Stimulated activated naive CD8-positive, alpha-beta T cell treated with anti-CD3 and anti-CD28 coated beads, Interleukin-15, amount 100 ng/mL, for 72 hours (primary cell): ENCODE measurements around the gene STK39.
A peak's percentile ranks its signal among the peaks of the same experiment; 100 is the strongest.
"Not testable (repeated sequence)": the region's sequence is repeated elsewhere in the genome, so short reads cannot be mapped to it uniquely, and the experiment has no call there.

ENCODE experiments used
- ATAC-seq: fragments of 150-1000 bp; cut with Tn5 transposase; 2 replicates; pipeline ENCODE4 v1.10.0; 2021; ENCODE audit warnings: mild to moderate bottlenecking, moderate library complexity
- DNase-seq, 2 donors: peaks; one replicate each; pipeline ENCODE4 v3.0.0; 2021 to 2022
- H3K27ac Mint-ChIP-seq, 2 donors: one replicate each; pipeline ENCODE4 v1.8.0; 2022; ENCODE audit warnings: mild to moderate bottlenecking in 2 of 2, mixed read lengths in 2 of 2, moderate library complexity in 2 of 2
- H3K27me3 Mint-ChIP-seq: one replicate; pipeline ENCODE4 v1.8.0; 2022; ENCODE audit warnings: mixed read lengths
- H3K4me1 Mint-ChIP-seq: one replicate; pipeline ENCODE4 v1.8.0; 2022; ENCODE audit warnings: mild to moderate bottlenecking, mixed read lengths
- H3K4me3 Mint-ChIP-seq, 2 donors: one replicate each; pipeline ENCODE4 v1.8.0; 2022; ENCODE audit warnings: mild to moderate bottlenecking in 2 of 2, mixed read lengths in 2 of 2, moderate library complexity in 1 of 2
- H3K9me3 Mint-ChIP-seq, 2 donors: one replicate each; pipeline ENCODE4 v1.8.0; 2022; ENCODE audit warnings: mixed read lengths in 2 of 2

STK39 gene

DNA sequence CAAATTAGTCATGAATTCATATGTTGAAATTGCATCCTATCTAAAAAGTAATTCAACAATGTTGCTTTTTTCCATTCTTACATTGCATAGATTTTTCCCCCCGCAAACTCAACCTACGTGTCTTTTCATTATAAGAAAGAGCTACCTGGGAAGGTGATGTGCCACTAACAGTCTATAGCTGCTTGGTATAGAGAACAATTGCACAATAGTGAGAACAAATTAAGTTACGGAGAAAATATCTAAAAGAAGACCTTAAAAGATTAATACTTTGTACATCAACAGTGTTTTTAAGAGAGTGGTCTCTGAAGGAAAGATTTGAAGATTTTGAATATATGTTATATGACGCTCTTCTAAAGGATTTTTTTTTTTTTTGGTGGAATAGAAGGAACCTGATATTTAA is 111.8 kb downstream of the STK39 start:
- ATAC-seq (no peak), DNase-seq (no peak)
- Mint-ChIP-seq H3K27ac (no peak overlapping the region), H3K27me3 (no peaks in the 10 kb centered on the region), H3K9me3 (no peaks in the 10 kb centered on the region), H3K4me1 (peaks cover 9% of the 10 kb centered on the region), H3K4me3 (no peak overlapping the region)

DNA sequence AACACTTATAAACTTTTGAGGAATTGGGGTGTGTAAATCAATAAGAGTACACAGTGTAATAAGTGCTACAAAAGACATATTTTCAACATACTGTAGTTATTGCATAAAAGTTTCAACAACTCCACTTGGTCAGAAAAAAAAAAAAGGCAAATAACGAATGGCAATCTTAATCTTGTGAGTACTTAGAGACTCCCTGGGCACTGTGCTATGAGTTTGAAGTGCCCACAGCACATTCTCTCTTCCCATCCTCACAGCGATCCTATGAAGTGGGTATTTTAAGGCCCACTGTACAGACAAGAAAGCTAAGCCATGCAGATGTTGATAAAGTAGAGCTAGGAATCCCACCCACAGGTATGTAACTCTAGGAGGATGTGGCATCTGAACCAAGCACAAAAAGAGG is 112.3 kb downstream of the STK39 start:
- Mint-ChIP-seq H3K27me3 (no peaks in the 10 kb centered on the region), H3K9me3 (no peaks in the 10 kb centered on the region), H3K4me1 (peaks cover 12% of the 10 kb centered on the region), H3K27ac (no peak overlapping the region), H3K4me3 (no peak overlapping the region)
- no peak for DNase-seq
- ATAC-seq: no peak

DNA sequence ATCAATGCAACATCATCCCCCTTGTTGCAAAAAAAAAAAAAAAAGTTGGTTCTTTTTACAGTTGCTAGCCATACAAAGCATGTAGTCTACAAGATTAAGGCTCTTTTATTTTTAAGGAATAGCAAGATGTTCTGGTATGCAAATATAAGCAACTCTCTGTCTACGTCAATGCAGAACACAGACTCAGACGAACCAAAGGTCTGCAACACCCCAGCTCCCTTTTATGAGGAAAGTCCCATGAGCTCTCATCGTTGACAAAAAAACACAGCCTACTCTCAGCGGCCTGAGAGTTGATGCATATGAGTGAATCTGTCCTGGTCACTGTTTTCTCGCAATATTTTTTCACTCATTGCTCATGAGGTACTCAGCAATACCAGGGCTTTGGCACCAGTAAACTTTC is 112.9 kb downstream of the STK39 start:
- H3K4me1 Mint-ChIP-seq: peaks cover 12% of the 10 kb centered on the region
- no peaks in the 10 kb centered on the region for H3K27me3 Mint-ChIP-seq
- H3K27ac Mint-ChIP-seq: no peak overlapping the region
- DNase-seq (no peak), ATAC-seq (no peak)
- no peaks in the 10 kb centered on the region for H3K9me3 Mint-ChIP-seq
- no peak overlapping the region for H3K4me3 Mint-ChIP-seq

DNA sequence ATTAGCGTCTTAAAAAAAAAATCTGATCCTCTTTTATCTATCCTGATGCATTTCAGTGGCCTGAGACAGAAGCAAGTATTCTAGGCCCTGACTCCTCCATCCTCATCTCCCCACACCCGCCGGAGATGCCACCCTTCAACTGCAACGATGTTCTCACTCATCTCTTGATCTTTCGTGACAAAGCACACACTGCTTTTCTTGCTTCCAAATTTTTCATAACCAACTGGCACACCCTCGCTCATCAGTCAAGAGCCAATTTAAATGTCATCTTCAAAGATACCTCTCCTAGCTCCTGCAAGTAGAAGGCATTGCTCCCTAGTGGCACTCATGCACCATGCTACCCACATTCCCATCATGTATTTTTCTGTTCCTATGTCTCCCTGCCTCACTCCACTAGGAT is 115.0 kb downstream of the STK39 start:
- H3K27me3 Mint-ChIP-seq: no peaks in the 10 kb centered on the region
- no peak overlapping the region for H3K4me3 Mint-ChIP-seq
- no peaks in the 10 kb centered on the region for H3K9me3 Mint-ChIP-seq
- no peak for ATAC-seq
- peaks cover 5% of the 10 kb centered on the region for H3K4me1 Mint-ChIP-seq
- H3K27ac Mint-ChIP-seq: peak overlapping the region in 1 of 2 donors; percentile 7
- no peak for DNase-seq

DNA sequence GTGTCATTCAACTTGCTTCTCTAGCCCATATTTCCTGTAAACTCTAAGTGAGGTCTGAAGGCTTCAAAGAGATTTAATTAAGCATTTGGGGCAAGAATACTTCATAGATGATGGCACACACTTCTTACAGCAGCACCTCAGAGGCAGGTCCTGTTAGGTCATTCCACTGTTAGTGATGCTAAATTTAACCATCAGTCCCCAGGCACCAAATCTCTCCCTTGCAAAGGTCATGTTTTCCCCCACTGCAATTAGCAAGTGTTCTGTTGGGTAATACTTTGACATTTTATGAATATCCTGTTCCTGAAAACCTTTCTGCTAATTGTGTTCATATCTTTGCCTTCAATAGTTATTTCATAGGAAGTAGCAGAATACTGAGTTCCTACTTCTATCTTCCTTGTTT is 117.0 kb downstream of the STK39 start:
- Mint-ChIP-seq H3K4me3 (no peak overlapping the region), H3K9me3 (no peaks in the 10 kb centered on the region), H3K27ac (no peak overlapping the region), H3K27me3 (no peaks in the 10 kb centered on the region), H3K4me1 (peaks cover 5% of the 10 kb centered on the region)
- DNase-seq: no peak
- no peak for ATAC-seq

DNA sequence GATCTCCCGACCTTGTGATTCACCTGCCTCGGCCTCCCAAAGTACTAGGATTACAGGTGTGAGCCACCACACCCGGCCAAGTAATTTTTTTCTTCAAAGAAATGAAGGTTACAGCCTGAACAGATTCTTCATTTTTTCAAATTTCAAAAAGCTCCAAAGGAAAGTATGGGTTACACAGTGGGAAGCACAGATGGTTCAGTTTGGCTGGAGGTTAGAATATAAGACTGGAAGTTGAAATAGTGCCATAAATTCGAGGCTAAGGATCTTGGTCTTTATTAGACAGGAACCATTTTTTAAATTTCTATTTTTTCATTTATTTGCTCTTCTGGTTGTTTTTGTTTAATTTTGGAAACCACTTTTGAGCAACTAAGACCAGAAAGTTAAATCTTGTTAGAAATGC is 120.0 kb downstream of the STK39 start:
- ATAC-seq (no peak), DNase-seq (no peak)
- H3K27ac Mint-ChIP-seq: no peak overlapping the region
- peaks cover 5% of the 10 kb centered on the region for H3K4me1 Mint-ChIP-seq
- no peaks in the 10 kb centered on the region for H3K27me3 Mint-ChIP-seq
- no peaks in the 10 kb centered on the region for H3K9me3 Mint-ChIP-seq
- H3K4me3 Mint-ChIP-seq: no peak overlapping the region

DNA sequence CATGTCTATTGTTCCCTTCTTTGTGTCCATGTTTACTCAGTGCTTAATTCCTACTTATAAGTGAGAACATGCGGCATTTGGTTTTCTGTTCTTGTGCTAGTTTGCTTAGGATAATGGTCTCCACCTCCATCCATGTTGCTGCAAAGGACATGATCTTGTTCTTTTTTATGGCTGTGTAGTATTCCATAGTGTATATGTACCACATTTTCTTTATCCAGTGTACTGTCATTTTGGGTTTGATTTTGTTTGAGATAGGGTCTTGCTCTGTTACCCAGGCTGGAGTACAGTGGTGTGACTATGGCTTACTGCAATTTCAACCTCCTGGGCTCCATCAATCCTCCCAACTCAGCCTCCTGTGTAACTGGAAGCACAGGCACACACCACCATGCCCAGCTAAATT is 125.2 kb downstream of the STK39 start:
- H3K9me3 Mint-ChIP-seq, H3K27ac Mint-ChIP-seq, H3K4me3 Mint-ChIP-seq, H3K4me1 Mint-ChIP-seq, H3K27me3 Mint-ChIP-seq, DNase-seq, ATAC-seq: not testable (repeated sequence)

DNA sequence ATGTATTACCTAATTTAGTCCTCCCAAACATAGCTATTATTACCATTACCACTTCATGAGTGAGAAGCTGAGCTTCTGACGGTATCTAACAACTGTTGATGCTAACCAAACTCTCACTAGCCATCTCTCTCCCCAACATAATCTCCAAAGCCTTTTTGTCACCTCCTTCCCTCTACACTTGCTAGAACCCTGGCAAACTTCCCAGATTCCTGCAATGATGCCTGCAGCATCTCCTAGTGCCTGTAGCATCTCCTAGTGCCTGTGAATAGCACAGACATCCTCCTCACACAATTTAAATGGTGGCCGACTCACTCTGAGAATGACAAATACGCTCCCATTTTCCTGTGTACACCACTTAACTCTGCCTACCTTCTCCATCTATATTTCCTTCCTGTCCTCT is 126.7 kb downstream of the STK39 start:
- DNase-seq: no peak
- Mint-ChIP-seq H3K4me1 (no peaks in the 10 kb centered on the region), H3K27me3 (no peaks in the 10 kb centered on the region), H3K4me3 (no peak overlapping the region), H3K9me3 (no peaks in the 10 kb centered on the region), H3K27ac (no peak overlapping the region)
- ATAC-seq: no peak

DNA sequence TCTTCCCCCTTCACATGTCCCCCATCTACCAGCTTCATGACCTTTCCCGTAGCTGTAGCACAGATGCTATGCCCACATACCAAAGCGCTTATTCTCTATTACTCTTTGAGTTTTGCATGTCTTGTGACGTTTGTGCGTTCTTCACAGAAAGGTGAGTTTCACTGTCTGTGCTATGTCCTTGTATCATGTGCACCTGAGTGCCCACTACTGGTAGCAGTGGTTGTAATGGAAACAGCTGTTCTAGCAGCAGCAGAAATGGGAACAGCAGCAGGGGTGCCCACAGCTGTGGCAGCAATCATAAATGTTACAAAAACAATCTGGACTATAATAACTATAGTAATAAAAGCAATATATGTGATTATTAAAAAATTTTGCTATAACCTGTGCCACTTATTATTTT is 127.1 kb downstream of the STK39 start:
- H3K9me3 Mint-ChIP-seq: no peaks in the 10 kb centered on the region
- H3K27ac Mint-ChIP-seq: no peak overlapping the region
- H3K27me3 Mint-ChIP-seq: no peaks in the 10 kb centered on the region
- H3K4me3 Mint-ChIP-seq: no peak overlapping the region
- H3K4me1 Mint-ChIP-seq: no peaks in the 10 kb centered on the region
- no peak for ATAC-seq
- DNase-seq: no peak

DNA sequence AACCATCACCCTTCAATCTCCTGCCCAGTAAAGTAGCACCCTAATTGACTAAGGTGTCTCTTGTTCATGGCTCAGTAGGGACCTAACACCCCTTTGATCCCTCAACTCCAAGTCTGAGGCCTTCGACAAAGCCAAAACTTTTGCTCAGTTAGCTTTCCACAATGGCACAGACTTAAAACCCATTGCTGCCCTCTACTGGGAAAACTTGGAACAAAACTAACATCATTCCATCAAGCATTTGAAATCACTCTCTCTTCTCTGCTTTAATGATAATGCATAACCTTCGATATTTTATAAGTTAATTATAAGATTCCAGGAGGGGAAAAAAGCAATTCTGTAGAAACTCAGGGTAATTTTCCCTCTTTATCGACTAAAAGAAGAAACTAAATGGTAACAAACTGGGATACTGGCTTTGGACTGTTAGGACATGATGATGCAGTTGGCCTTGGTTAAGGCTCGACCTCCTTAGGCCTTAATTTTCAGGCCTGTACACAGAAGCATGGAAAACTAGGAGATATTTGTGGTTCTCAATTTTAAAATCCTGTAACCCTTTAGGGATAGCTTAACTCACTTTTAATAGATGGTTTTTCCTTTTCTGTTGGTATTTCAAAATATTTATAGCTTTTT is 127.8 kb downstream of the STK39 start:
- H3K4me3 Mint-ChIP-seq: no peak overlapping the region
- ATAC-seq (no peak), DNase-seq (peak in 1 of 2 donors; percentile 29)
- no peaks in the 10 kb centered on the region for H3K9me3 Mint-ChIP-seq
- no peaks in the 10 kb centered on the region for H3K27me3 Mint-ChIP-seq
- H3K4me1 Mint-ChIP-seq: no peaks in the 10 kb centered on the region
- H3K27ac Mint-ChIP-seq: no peak overlapping the region

DNA sequence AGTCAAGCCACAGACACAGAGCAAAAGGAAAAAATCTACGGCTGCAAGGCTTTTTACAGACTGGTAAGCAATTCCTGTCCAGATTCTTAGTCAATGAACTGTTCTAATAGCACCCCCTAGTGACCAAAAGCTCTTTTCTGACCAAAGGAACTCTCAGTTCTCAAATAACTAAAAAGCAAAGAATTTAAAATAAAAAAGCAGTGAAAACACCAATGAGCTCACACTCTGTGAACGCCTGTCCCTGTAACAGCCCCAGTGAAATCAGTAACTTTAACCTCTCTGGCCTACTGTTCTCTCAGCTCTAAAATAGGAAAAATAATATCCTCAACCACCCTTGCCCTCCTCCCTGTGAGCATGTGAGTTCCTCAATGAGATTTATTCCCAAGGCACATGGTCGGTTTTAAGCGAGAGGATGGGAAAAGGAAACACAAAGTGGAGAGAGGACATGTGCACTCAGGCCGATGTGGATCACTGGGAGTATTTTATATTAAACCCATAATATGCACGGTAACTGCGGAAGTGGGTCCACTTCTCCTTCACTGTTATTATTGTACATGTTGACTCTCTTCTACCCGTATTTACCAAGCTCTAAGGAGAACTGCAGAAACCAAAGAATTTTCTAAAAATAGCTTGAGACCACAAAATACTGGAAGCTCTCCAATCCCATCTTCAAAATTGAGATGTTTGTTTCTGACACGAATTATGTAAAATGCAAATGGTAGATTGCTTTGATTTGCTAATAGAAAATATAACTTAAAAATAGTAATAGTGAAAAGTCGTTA is 128.5 kb downstream of the STK39 start:
- Mint-ChIP-seq H3K4me1 (no peaks in the 10 kb centered on the region), H3K9me3 (no peaks in the 10 kb centered on the region), H3K4me3 (no peak overlapping the region), H3K27ac (no peak overlapping the region), H3K27me3 (no peaks in the 10 kb centered on the region)
- DNase-seq (peak in 1 of 2 donors; percentile 19), ATAC-seq (no peak)

DNA sequence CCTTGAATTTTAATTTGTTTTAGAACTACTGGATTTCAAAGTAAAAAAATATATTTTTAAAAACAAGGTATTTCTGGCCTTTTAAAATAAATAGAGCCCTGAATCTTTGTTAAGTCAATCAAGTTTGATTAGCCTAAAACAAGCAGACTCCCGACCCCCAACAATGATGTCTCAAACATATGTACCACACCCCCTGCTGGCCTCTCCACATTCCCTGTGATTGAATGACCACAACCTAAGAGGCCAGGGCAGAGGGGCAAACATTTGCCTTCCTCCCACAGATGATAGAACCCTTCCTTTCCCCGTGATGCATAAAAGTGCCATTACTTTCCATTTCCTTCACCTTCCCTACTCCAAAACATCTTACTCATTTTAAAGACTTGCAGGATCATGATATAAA is 130.9 kb downstream of the STK39 start:
- Mint-ChIP-seq H3K9me3 (no peaks in the 10 kb centered on the region), H3K4me3 (no peak overlapping the region), H3K27me3 (no peaks in the 10 kb centered on the region), H3K27ac (no peak overlapping the region), H3K4me1 (no peaks in the 10 kb centered on the region)
- ATAC-seq (no peak), DNase-seq (no peak)

DNA sequence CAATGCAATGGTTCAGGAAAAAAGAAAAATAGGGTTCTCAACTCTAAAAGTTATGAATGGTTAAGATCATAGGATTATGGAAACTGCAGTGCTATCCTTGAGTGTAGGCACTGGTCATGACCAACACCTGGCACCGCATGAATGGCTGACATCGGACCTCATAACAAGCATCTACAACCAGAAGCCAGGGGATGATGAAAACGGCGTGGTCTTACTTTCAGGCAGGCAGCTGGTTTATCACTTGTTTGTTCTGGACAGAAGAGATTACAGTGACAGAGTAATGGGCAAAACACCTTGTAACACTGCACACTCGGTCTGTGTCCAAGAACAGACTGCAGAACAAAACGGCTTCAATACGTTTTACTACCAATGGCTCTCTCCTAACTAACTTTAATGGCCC is 132.8 kb downstream of the STK39 start:
- H3K27me3 Mint-ChIP-seq: no peaks in the 10 kb centered on the region
- DNase-seq: no peak
- H3K9me3 Mint-ChIP-seq: no peaks in the 10 kb centered on the region
- no peak overlapping the region for H3K4me3 Mint-ChIP-seq
- H3K27ac Mint-ChIP-seq: peak overlapping the region in 1 of 2 donors; percentile 50
- H3K4me1 Mint-ChIP-seq: no peaks in the 10 kb centered on the region
- ATAC-seq: no peak

DNA sequence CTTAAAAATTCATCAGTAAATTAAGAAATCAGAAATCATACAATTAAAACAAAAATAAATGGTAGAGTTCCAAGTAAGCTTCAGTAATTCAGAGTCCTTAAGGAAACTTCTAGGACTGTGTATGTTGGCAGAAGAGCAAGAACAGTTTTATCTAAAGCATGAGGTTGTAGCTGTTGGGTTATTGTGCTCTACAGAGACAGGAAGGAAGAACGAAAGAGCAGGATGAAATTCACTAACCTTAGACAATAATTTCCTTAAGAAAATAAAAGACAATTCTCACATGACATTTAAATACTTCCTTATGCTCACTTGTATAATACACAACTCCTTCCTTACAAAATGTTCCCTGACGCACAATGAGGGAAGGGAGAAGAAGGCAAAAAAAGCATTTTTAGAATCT is 133.4 kb downstream of the STK39 start:
- no peaks in the 10 kb centered on the region for H3K9me3 Mint-ChIP-seq
- no peak for ATAC-seq
- H3K27ac Mint-ChIP-seq: peak overlapping the region in 1 of 2 donors; percentile 87
- no peaks in the 10 kb centered on the region for H3K4me1 Mint-ChIP-seq
- DNase-seq: no peak
- H3K4me3 Mint-ChIP-seq: no peak overlapping the region
- no peaks in the 10 kb centered on the region for H3K27me3 Mint-ChIP-seq

DNA sequence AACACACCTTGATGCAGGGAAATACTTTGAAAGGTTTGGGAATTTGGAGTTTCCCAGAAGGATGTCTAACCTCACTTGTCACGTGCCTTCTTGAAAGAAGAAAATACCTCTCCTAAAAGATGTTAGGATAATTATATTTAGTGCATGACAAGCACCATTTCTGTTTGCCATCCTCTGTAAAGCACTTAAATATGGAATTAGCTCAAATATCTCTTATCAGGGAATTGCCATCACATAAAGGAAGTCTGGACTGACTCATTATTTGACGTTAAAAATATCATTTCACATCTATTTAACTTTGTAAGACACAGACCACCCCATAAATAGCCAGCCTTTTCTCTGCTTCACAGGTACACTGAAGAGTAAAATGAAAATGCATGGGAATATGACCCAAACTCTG is 140.1 kb downstream of the STK39 start:
- no peaks in the 10 kb centered on the region for H3K9me3 Mint-ChIP-seq

DNA sequence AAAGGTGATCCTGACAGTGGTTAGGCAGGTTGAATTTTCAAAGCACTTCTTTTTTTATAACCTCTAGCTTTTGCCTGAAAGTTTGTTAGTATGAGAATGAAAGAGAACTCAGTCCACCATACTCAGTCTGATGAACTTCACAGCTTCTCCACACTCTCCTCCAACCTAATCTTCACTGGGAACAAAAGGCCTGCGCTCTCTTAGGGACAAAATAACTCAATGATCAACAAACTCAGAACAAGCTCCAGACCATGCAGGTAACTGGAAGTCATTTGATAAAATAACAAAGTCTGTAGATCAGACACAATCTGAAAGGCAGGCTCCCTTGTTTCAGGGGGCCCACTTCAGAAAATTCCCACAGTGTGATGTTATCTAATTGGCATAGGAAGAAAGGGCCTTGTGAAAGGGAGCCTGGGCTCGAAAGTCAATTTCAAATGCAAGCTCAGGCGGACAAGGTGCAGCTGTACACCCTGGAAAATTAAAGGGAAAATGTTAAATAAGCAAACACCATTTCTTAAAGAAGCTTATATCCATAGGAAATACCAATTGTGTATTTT is 142.2 kb downstream of the STK39 start:
- Mint-ChIP-seq H3K27me3 (no peaks in the 10 kb centered on the region), H3K4me3 (no peak overlapping the region), H3K27ac (no peak overlapping the region), H3K4me1 (no peaks in the 10 kb centered on the region), H3K9me3 (no peaks in the 10 kb centered on the region)
- DNase-seq (no peak), ATAC-seq (no peak)

More for the DNA sequence above, 140.1 kb downstream of the STK39 start:
- no peak for ATAC-seq
- H3K4me1 Mint-ChIP-seq: no peaks in the 10 kb centered on the region
- H3K4me3 Mint-ChIP-seq: no peak overlapping the region
- H3K27ac Mint-ChIP-seq: no peak overlapping the region
- no peak for DNase-seq
- no peaks in the 10 kb centered on the region for H3K27me3 Mint-ChIP-seq
